HG02852 (cell line): ENCODE data around the gene HERC2.

Experiments used
- ATAC-seq: cut with Tn5 transposase; IDR thresholded peaks from one replicate; pipeline ENCODE4 v1.9.1; 2021; ENCODE audit warnings: mild to moderate bottlenecking, moderate library complexity; ENCODE audit not compliant: unreplicated experiment

Gene HERC2

GRCh38 chr15:28116521-28117431 lies 205.2 kb downstream of the HERC2 start:
- no peak for ATAC-seq

GRCh38 chr15:28115871-28116270 lies 206.1 kb downstream of the HERC2 start:
- ATAC-seq: no peak

- ATAC-seq: no peak
These were observed 207.0 kb downstream of the HERC2 start for GRCh38 chr15:28114721-28115622.

DNA sequence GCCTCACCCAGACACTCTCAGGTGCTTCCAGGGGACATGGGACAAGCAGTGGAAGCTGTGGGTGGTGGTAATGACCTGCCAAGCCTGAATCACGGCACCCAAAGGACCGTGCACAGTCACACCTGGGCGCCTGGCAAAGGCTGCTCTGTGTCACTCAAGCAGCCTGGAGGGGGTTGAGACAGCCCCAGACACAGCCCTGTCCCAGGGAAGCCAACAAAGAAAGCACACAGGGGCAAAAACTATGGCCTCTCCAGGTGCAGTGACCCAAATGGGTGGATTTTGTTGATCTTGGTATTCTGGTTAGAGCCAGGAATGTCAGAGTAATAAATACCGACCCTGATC lies 207.9 kb downstream of the HERC2 start:
- no peak for ATAC-seq

GRCh38 chr15:28113394-28114113 lies 208.4 kb downstream of the HERC2 start:
- no peak for ATAC-seq

GRCh38 chr15:28112962-28113361 lies 209.0 kb downstream of the HERC2 start:
- no peak for ATAC-seq

GRCh38 chr15:28112101-28112760 lies 209.7 kb downstream of the HERC2 start:
- no peak for ATAC-seq

DNA sequence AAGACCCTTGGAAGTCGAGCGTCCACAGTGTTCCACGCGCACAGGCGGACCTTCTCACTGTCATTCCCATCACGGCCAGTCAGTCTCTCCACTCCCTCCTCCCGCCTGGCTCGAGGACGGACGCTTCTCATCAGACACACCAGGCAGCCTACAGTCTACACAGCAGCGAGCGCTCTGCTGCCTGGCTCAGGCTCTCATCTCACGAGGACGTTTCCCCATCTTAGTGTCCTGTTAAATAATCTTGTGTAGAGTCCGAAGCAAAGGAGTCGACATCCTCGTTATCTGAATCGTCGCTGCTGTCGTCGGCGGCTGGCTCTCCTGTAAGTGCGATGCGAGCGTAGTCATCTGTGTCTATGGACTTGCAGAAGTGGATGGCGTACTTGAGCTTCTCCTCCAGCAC lies 210.4 kb downstream of the HERC2 start:
- no peak for ATAC-seq

- ATAC-seq: no peak
These were observed 211.5 kb downstream of the HERC2 start for GRCh38 chr15:28110481-28110881.

- ATAC-seq: no peak
These were observed 212.1 kb downstream of the HERC2 start for GRCh38 chr15:28109626-28110455.

- ATAC-seq: no peak
These were observed 214.1 kb downstream of the HERC2 start for GRCh38 chr15:28107904-28108275.

GRCh38 chr15:28107111-28107903 lies 214.7 kb downstream of the HERC2 start:
- no peak for ATAC-seq

DNA sequence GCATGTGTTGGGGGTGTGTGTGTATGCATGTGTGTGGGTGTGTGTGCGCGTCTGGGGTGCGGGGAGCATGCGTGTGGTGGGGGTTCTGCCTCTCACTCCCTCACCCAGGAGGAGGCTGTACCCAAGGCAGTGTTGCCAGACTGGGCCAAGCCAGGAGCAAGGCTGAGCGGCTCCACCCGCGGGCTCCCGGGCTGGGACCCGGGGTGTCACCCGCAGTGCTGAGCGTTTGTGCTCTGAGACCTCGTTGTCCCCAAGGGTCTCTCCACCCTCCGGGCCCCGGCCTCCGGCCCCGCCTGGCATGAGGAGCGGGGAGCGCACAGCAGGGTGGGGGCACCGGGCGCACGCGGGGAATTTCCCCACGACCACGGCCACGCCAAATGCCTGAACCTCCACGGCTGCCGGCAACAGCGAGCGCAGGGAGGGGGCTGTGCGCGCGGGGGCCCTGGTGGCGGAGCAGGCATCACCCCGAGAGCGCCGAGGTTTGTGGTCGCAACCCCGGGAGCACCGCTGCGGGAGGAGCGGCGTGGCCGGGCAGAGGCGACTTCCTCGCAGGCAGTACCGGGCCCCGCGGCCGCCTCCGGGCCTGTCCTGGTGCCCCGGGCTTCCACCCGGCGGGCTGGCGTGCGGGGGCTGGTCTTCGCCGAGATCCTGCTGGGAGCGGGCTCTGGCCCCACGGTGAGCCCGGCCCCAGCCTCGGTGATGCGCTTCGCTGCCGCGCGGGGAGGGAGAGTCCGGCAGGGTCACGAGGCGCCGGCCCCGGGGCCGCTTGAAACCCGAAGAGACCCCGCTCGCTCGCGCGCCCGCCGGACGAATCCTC lies 215.5 kb downstream of the HERC2 start:
- no peak for ATAC-seq

DNA sequence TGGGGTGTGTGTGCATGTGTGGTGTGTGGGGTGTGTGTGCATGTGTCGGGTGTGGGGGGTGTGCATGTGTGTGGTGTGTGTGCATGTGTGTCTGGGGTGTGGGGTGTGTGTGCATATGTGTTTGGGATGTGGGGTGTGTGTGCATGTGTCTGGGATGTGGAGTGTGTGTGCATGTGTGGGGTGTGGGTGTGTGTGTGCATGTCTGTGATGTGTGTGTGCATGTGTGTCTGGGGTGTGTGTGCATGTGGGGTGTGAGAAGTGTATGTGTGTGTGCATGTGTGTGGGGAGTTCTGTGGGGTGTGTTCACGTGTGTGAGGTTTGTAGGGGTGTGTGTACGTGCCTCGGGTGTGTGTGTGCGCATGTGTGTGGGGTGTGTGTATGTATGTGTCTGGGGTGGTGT lies 216.2 kb downstream of the HERC2 start:
- no peak for ATAC-seq

- no peak for ATAC-seq
These were observed 216.7 kb downstream of the HERC2 start for GRCh38 chr15:28105224-28105791.

GRCh38 chr15:28104326-28104725 lies 217.7 kb downstream of the HERC2 start:
- no peak for ATAC-seq

GRCh38 chr15:28103831-28104230 lies 218.1 kb downstream of the HERC2 start:
- no peak for ATAC-seq

GRCh38 chr15:28101983-28102441 lies 220.0 kb downstream of the HERC2 start:
- ATAC-seq: no peak
